Endometrium (tissue), 2 donors: Measurements from ENCODE around the gene ITGA11.

Source experiments
- FAIRE-seq: peaks from 2 replicates; lab custom pipeline; 2012; peaks lifted over from hg19 to GRCh38; lab: Jason Lieb, UNC
- donor health status: control.
- donor health status: control.

Gene ITGA11

DNA sequence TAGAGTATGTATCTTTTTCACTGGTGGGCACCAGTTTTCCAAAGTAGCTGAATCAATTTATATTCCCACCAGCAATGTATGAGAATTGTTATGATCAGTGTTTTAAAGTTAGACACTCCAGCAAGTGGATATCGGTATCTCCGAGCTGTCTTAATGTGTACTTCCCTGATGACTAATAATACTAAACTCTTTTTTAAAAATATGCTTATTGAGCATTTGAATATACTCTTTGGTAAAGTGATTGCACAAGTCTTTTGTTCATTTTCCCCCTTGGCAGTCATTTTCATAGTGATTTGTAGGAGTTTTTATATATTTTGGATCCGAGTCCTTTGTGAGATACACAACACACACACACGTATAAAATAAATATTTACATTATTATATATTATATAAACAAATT, 166.9 kb downstream of the ITGA11 start:
- FAIRE-seq: peak; percentile 8

DNA sequence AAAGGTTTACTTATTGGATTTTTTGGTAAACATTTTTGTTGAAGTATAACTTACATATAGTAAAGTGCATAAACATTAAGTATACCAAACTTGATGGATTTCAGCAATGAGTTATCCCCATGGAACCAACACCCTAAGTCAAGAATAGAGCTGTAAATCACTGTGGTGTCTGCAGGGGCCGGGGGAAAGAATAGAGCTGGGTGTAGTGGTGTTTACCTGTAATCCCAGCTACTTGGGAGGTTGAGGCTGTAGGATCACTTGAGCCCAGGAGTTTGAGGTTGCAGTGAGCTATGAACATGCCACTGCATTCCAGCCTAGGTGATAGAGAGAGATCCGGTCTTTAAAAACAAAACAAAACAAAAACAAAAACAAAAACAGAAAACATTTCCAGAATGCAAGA, 167.7 kb downstream of the ITGA11 start:
- no peak for FAIRE-seq

DNA sequence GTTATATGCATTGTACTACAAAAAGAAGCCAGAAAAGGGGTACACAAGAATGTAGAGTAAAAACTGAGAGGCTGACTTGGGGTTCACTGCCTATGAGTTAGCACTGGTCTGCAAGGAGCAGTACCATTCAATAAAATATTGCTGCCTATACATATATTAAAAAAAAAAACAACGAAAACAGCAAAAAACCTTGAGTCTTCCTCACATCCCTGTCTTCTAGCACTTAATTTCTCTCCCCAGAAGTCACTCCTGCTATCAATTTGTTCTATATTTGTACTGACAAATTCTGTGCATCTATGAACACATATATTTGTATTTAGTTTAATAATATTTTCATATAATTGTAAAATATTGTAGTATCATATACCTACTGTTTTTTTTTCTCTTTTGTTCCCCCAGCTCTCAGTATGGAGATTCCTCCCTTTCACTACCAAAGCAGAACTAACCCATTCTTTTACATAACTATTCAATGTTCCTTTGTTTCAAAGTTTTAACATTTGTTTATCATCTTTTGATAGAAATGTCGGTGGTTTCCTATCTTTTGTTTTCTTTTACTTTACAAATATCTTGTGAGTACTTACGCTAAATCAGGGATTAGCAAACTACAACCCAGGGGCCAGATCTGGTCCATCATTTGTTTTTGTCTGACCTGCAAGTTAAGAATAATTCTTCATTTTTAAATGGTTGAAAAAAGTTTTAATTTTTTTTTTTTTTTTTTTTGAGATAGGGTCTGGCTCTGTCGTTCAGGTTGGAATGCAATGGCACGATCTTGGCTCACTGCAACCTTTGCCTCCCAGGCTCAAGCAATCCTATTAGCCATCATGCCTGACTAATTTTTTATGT, 169.2 kb downstream of the ITGA11 start:
- FAIRE-seq: no peak

DNA sequence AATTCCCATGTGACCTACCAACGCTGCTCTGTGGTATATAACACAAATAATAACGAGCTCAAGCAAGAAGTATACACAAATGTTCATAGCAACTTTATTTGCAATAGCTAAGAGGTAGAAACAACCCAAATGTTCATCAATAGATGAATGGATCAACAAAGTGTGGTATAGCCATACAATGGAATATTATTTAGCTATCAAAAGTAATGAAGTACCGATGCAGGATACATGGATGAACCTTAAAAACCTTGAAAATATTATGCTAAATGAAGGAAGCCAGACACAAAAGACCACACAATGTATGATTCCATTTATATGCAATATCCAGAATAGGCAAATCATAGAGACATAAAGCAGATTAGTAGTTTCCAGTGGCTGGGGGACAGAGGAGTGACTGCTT, 170.0 kb downstream of the ITGA11 start:
- FAIRE-seq: no peak

DNA sequence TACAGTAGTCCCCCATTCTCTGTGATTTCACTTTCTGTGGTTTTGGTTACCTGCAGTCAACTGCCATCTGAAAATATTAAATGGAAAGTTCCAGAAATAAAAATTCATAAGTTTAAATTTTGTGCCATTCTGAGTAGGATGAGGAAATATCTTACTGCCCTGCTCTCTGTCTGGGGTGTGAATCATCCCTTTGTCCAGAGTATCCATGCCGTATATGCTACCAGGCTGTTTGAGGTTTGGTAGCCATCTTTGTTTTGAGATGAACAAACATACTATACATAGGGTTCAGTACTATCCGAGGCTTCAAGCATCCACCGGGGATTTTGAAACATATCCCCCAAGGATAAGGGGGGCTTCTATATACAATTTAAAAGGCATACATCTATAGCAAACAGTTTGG, 170.7 kb downstream of the ITGA11 start:
- no peak for FAIRE-seq

DNA sequence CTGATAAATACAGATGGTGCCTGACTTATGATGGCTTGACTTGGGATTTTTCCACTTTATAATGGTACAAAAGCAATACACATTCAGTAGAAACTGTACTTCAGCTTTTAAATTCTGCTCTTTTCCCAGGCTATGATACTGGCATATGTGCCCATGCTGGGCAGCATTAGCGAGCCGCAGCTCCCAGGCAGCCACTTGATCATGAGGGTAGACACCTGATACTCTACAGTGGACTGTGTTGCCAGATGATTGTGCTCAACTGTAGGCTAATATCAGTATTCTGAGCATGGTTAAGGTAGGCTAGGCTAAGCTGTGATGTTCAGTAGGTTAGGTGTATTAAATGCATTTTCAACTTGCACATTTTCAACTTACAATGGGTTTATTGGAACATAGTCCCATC, 172.1 kb downstream of the ITGA11 start:
- FAIRE-seq: no peak

DNA sequence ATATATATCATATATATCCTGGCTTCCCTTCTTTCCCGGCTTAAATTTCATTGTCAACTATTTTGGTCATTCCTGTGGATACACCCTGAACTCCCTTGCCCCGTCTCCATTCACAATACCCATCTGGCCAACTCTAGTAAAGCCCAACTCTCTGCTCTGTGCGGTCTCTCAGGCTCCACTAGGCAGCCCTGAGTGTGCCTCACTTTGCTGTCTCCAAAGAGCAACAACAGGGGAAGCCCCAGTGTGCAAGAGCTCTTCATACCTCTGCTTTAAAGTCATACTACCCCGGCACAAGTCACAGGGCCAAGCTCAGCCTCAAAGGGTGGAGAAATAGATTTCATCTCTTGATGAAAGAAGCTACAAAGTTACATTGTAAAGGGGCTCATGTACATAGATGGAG, 173.3 kb downstream of the ITGA11 start:
- FAIRE-seq: no peak

DNA sequence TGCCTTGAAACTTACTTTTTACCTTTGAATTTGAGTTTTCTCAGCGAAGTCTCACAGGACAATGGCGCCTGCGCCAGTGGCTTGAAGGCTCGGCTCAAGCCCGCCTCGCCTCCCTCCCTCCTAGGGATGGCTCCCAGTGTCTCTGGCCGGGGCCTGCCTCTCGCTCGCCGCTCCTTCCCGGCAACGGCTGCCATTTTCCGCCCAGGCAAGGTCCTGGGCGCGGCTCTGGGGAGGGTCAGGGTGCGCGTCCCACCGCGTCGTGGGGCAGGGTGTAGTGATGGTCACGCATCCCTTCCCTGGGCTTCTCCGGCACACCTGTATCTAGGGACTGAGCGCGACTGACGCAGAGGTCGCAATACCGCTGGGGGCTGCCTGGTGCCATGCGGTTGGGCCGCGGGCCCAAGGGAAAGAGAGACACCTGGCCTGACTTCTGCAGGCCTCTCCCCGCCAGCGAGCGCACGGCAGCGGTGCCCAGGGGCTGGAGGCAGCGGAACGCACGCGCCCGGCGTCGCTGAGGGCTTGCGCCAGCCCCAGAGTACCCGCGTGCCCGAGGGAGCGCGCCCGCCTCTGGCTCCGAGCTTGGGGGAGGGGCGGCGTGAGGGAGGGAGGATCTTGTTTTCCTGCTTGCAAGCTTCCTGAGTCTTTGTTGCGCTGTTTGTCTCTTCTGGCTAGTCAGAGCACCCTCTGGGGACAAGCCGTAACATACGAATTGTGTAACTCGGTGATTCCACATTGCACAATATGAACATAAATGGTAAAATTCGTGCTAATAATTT, 175.1 kb downstream of the ITGA11 start:
- FAIRE-seq: peak; percentile 46

DNA sequence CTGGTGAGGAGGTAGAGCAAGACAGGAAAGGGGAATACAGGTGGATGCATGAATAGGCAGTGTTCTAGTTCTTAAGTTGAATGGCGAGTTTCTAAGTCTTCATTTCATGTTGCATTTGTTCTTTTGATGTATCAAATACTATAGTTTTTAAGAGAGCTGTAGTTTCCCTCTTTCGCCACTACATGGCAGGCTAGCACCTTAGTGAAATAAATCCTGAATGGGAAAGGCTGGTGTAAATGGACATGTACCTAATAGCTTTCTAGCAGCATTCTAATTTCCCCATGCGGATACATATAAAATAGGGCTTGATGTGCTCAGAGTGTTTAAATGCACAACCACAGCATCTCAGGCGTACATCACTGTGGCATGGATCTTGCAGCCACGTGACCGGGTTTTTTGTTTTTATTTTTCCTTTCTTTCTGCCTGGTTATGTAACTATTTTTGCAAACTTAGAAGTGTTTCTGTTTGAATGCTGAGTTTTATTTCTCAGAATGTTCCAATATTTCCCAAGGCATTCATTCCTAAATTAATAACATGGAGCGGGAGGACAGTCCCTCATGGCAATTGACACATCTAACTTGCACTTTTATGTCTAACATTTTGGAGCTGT, 178.9 kb downstream of the ITGA11 start:
- peak; percentile 83 for FAIRE-seq

DNA sequence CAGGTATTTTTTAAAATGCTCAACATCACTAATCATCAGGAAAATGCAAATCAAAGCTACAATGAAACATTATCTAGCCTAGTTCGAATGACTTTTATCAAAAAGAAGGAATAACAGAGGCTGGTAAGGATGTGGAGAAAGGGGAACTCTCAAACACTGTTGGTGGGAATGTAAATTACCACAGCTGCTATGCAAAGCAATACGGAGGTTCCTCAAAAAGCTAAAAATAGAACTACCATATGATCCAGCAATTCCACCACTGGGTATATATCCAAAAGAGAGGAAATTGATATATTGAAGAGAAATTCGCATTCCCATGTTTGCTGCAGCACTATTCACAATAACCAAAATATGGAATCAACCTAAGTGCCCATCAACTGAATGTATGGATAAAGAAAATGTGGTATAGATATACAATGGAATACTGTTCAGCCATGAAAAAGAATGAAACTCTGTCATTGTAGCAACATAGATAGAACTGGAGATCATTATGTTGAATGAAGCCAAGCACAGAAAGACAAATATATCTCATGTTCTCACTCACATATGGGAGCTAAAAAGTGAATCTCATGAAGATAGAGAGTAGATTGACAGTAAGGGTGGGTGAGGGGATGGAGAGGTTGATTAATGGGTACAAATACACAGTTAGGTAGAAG, 182.8 kb downstream of the ITGA11 start:
- no peak for FAIRE-seq
